GM06990 (cell line): ENCODE measurements around the gene OCA2.

Experiments used
- DNase-seq: peaks from one replicate; pipeline ENCODE4 v3.0.0-alpha.2; 2011; ENCODE audit not compliant: insufficient read length; ENCODE audit errors: extremely low read depth
- H3K27me3 ChIP-seq: replicated peaks from 2 replicates; pipeline ENCODE4 v1.6.0; 2011; ENCODE audit warnings: low read length; ENCODE audit not compliant: control insufficient read depth, insufficient read depth
- H3K36me3 ChIP-seq: 2 replicates; pipeline ENCODE4 v1.5.1; 2011; ENCODE audit warnings: low read length; ENCODE audit not compliant: control insufficient read depth, insufficient read depth
- H3K4me3 ChIP-seq: replicated peaks from 2 replicates; pipeline ENCODE4 v1.5.1; 2011; ENCODE audit warnings: low read depth, mild to moderate bottlenecking, control low read depth, low read length
- CTCF ChIP-seq: IDR thresholded peaks from 2 replicates; pipeline ENCODE4 v1.5.1; 2011; ENCODE audit warnings: low read length, control low read depth, mild to moderate bottlenecking, inconsistent platforms; ENCODE audit not compliant: insufficient read depth, poor library complexity, severe bottlenecking

OCA2 gene

GRCh38 chr15:27868828-27869404 is 230.2 kb downstream of the OCA2 start:
- no peak for TF ChIP-seq CTCF
- H3K4me3 ChIP-seq = no peak overlapping the region
- H3K27me3 ChIP-seq = no peaks in the 10 kb centered on the region
- no peak for DNase-seq
- H3K36me3 ChIP-seq = no peaks in the 10 kb centered on the region

DNA sequence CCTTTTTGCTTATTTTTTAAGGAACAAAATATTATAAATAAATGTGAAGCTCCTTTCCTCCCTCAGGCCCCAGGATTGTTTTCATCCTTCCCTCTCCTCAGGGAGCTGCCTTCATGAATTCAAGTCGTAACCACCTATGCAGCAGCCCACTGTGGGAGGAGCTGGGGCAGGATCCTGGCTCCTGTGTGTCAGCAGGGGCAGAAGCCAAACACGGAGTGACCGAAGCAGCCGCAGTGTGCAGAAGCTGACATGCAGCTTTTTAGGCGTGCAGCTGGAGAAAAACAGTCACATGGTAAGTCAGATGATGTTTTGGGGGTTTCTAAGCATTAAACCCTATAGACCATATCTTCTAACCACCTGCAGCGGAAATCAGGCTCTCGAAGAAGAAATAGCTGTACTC is 231.3 kb downstream of the OCA2 start:
- Histone ChIP-seq H3K27me3 (no peaks in the 10 kb centered on the region), H3K36me3 (no peaks in the 10 kb centered on the region), H3K4me3 (no peak overlapping the region)
- no peak for TF ChIP-seq CTCF
- DNase-seq = no peak

- Histone ChIP-seq H3K4me3 (no peak overlapping the region), H3K36me3 (no peaks in the 10 kb centered on the region), H3K27me3 (no peaks in the 10 kb centered on the region)
- no peak for TF ChIP-seq CTCF
- DNase-seq = no peak
Observed at GRCh38 chr15:27866505-27867165, 232.5 kb downstream of the OCA2 start.

- TF ChIP-seq CTCF = no peak
- H3K36me3 ChIP-seq = no peaks in the 10 kb centered on the region
- no peak for DNase-seq
- no peak overlapping the region for H3K4me3 ChIP-seq
- H3K27me3 ChIP-seq = no peaks in the 10 kb centered on the region
Observed at GRCh38 chr15:27865926-27866325, 233.2 kb downstream of the OCA2 start.

- no peak for TF ChIP-seq CTCF
- no peaks in the 10 kb centered on the region for H3K27me3 ChIP-seq
- DNase-seq = no peak
- no peaks in the 10 kb centered on the region for H3K36me3 ChIP-seq
- H3K4me3 ChIP-seq = no peak overlapping the region
Observed at GRCh38 chr15:27865323-27865922, 233.7 kb downstream of the OCA2 start.
